SK-N-SH treated with all-trans-retinoic acid at 6 μM for 48 hours (cell line): Measurements from ENCODE around the gene CLEC20A.

Experiments used
- ATAC-seq: fragments of 200-7000 bp; cut with Tn5 transposase; 3 replicates; pipeline ENCODE4 v1.9.1; 2020; ENCODE audit warnings: mild to moderate bottlenecking, moderate library complexity
- ARNTL ChIP-seq: fragments of 450-650 bp; formaldehyde crosslinking; IDR thresholded peaks from 2 replicates; pipeline ENCODE4 v1.5.0; 2020; ENCODE audit warnings: low read depth, mild to moderate bottlenecking, moderate library complexity, borderline replicate concordance
- BACH2 ChIP-seq: fragments of 250-450 bp; sonication (Bioruptor Pico); IDR thresholded peaks from 2 replicates; pipeline ENCODE4 v1.9.0; 2021; ENCODE audit warnings: mild to moderate bottlenecking, borderline replicate concordance
- CSDC2 ChIP-seq: fragments of 250-450 bp; sonication (Bioruptor Pico); IDR thresholded peaks from 2 replicates; pipeline ENCODE4 v1.5.0; 2020; ENCODE audit warnings: mild to moderate bottlenecking, moderate library complexity
- ESRRG ChIP-seq: fragments of 250-450 bp; sonication (Bioruptor Pico); IDR thresholded peaks from 2 replicates; pipeline ENCODE4 v1.6.1; 2021; ENCODE audit warnings: mild to moderate bottlenecking
- GLIS3 ChIP-seq: fragments of 250-450 bp; sonication (Bioruptor Pico); IDR thresholded peaks from 2 replicates; pipeline ENCODE4 v1.5.0; 2020; ENCODE audit warnings: mild to moderate bottlenecking, moderate library complexity
- ISL1 ChIP-seq: fragments of 250-450 bp; sonication (Bioruptor Pico); IDR thresholded peaks from 2 replicates; pipeline ENCODE4 v2.1.2; 2022; ENCODE audit warnings: mild to moderate bottlenecking, moderate library complexity
- OSR1 ChIP-seq: fragments of 250-450 bp; sonication (Bioruptor Pico); IDR thresholded peaks from 2 replicates; pipeline ENCODE4 v1.8.0; 2022; ENCODE audit warnings: moderate library complexity, mild to moderate bottlenecking, inconsistent platforms
- PPARA ChIP-seq: fragments of 250-450 bp; sonication (Bioruptor Pico); IDR thresholded peaks from 2 replicates; pipeline ENCODE4 v1.5.0; 2020; ENCODE audit warnings: mild to moderate bottlenecking, borderline replicate concordance
- RARB ChIP-seq: fragments of 250-450 bp; sonication (Bioruptor Pico); IDR thresholded peaks from 2 replicates; pipeline ENCODE4 v1.8.0; 2021; ENCODE audit warnings: mild to moderate bottlenecking, moderate library complexity
- SNAI2 ChIP-seq: fragments of 250-450 bp; sonication (Bioruptor Pico); IDR thresholded peaks from 2 replicates; pipeline ENCODE4 v1.5.0; 2020; ENCODE audit warnings: mild to moderate bottlenecking, moderate library complexity
- TCF4 ChIP-seq: fragments of 250-450 bp; sonication (Bioruptor Pico); IDR thresholded peaks from 2 replicates; pipeline ENCODE4 v1.8.0; 2021; ENCODE audit warnings: mild to moderate bottlenecking, moderate library complexity, borderline replicate concordance
- TOX ChIP-seq: fragments of 250-450 bp; sonication (Bioruptor Pico); IDR thresholded peaks from 2 replicates; pipeline ENCODE4 v1.8.0; 2021; ENCODE audit warnings: mild to moderate bottlenecking, moderate library complexity, borderline replicate concordance
- TSHZ2 ChIP-seq: fragments of 250-450 bp; sonication (Bioruptor Pico); IDR thresholded peaks from 2 replicates; pipeline ENCODE4 v1.5.0; 2020; ENCODE audit warnings: mild to moderate bottlenecking, moderate library complexity
- ZC3H10 ChIP-seq: fragments of 250-450 bp; sonication (Bioruptor Pico); IDR thresholded peaks from 2 replicates; pipeline ENCODE4 v1.5.1; 2021; ENCODE audit warnings: mild to moderate bottlenecking, moderate library complexity
- ZFP3 ChIP-seq: fragments of 250-450 bp; sonication (Bioruptor Pico); IDR thresholded peaks from 2 replicates; pipeline ENCODE4 v1.5.0; 2020; ENCODE audit warnings: mild to moderate bottlenecking, moderate library complexity
- ZFP30 ChIP-seq: fragments of 450-650 bp; formaldehyde crosslinking; IDR thresholded peaks from 2 replicates; pipeline ENCODE4 v1.5.0; 2022; ENCODE audit warnings: mild to moderate bottlenecking, moderate library complexity
- ZNF565 ChIP-seq: fragments of 450-650 bp; formaldehyde crosslinking; conservative IDR thresholded peaks from 2 replicates; pipeline ENCODE4 v1.5.0; 2020; ENCODE audit warnings: low read depth, mild to moderate bottlenecking, moderate library complexity
- ZNF70 ChIP-seq: fragments of 450-650 bp; formaldehyde crosslinking; IDR thresholded peaks from 2 replicates; pipeline ENCODE4 v1.5.0; 2020; ENCODE audit warnings: mild to moderate bottlenecking, moderate library complexity
- ZNF8 ChIP-seq: fragments of 450-650 bp; formaldehyde crosslinking; IDR thresholded peaks from 2 replicates; pipeline ENCODE4 v1.5.0; 2020; ENCODE audit warnings: mild to moderate bottlenecking, moderate library complexity
- TF ChIP-seq, protein P1 (sequence below): fragments of 250-450 bp; sonication (Bioruptor Pico); IDR thresholded peaks from 2 replicates; pipeline ENCODE4 v1.5.1; 2021; ENCODE audit warnings: mild to moderate bottlenecking, moderate library complexity
- TF ChIP-seq, protein P2 (sequence below): fragments of 250-450 bp; sonication (Bioruptor Pico); IDR thresholded peaks from 2 replicates; pipeline ENCODE4 v1.5.1; 2020; ENCODE audit warnings: low read depth, mild to moderate bottlenecking, moderate library complexity
- TF ChIP-seq, protein P3 (sequence below): fragments of 250-450 bp; sonication (Bioruptor Pico); IDR thresholded peaks from 2 replicates; pipeline ENCODE4 v1.8.0; 2020; ENCODE audit warnings: mild to moderate bottlenecking, moderate library complexity, borderline replicate concordance

CLEC20A gene

GRCh38 chr1:178485541-178485981 lies 11.2 kb downstream of the CLEC20A start:
- TF ChIP-seq PPARA (CRISPR knock-in tag): no peak
- no peak for TF ChIP-seq RARB (CRISPR knock-in tag)
- no peak for TF ChIP-seq ZFP30 (CRISPR knock-in tag)
- TF ChIP-seq ZNF565 (CRISPR knock-in tag): no peak
- no peak for TF ChIP-seq GLIS3 (CRISPR knock-in tag)
- no peak for TF ChIP-seq ESRRG
- TF ChIP-seq, protein P1, sequence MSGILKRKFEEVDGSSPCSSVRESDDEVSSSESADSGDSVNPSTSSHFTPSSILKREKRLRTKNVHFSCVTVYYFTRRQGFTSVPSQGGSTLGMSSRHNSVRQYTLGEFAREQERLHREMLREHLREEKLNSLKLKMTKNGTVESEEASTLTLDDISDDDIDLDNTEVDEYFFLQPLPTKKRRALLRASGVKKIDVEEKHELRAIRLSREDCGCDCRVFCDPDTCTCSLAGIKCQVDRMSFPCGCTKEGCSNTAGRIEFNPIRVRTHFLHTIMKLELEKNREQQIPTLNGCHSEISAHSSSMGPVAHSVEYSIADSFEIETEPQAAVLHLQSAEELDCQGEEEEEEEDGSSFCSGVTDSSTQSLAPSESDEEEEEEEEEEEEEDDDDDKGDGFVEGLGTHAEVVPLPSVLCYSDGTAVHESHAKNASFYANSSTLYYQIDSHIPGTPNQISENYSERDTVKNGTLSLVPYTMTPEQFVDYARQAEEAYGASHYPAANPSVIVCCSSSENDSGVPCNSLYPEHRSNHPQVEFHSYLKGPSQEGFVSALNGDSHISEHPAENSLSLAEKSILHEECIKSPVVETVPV (CRISPR knock-in tag): no peak
- TF ChIP-seq BACH2 (CRISPR knock-in tag): no peak
- no peak for TF ChIP-seq TCF4 (CRISPR knock-in tag)
- ATAC-seq: no peak

- ATAC-seq: no peak
- no peak for TF ChIP-seq PPARA (CRISPR knock-in tag)
- TF ChIP-seq SNAI2 (CRISPR knock-in tag): no peak
- TF ChIP-seq TOX (CRISPR knock-in tag): no peak
- TF ChIP-seq ZFP30 (CRISPR knock-in tag): no peak
- TF ChIP-seq, protein P2, sequence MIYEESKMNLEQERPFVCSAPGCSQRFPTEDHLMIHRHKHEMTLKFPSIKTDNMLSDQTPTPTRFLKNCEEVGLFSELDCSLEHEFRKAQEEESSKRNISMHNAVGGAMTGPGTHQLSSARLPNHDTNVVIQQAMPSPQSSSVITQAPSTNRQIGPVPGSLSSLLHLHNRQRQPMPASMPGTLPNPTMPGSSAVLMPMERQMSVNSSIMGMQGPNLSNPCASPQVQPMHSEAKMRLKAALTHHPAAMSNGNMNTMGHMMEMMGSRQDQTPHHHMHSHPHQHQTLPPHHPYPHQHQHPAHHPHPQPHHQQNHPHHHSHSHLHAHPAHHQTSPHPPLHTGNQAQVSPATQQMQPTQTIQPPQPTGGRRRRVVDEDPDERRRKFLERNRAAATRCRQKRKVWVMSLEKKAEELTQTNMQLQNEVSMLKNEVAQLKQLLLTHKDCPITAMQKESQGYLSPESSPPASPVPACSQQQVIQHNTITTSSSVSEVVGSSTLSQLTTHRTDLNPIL (CRISPR knock-in tag): no peak
- TF ChIP-seq CSDC2: no peak
- no peak for TF ChIP-seq RARB (CRISPR knock-in tag)
- no peak for TF ChIP-seq ISL1
- no peak for TF ChIP-seq ZNF70 (CRISPR knock-in tag)
- no peak for TF ChIP-seq OSR1 (CRISPR knock-in tag)
- TF ChIP-seq ZC3H10 (CRISPR knock-in tag): no peak
- no peak for TF ChIP-seq ZNF8 (CRISPR knock-in tag)
- TF ChIP-seq ZNF565 (CRISPR knock-in tag): no peak
- TF ChIP-seq ZFP3 (CRISPR knock-in tag): no peak
- TF ChIP-seq TSHZ2 (CRISPR knock-in tag): no peak
- TF ChIP-seq TCF4 (CRISPR knock-in tag): no peak
- no peak for TF ChIP-seq BACH2 (CRISPR knock-in tag)
Measured at GRCh38 chr1:178484698-178485225, 12.0 kb downstream of the CLEC20A start.

- ATAC-seq: no peak
- TF ChIP-seq ZNF70 (CRISPR knock-in tag): no peak
- TF ChIP-seq ZFP30 (CRISPR knock-in tag): no peak
- TF ChIP-seq ESRRG: no peak
- no peak for TF ChIP-seq ZFP3 (CRISPR knock-in tag)
- no peak for TF ChIP-seq ZNF8 (CRISPR knock-in tag)
- TF ChIP-seq, protein P3, sequence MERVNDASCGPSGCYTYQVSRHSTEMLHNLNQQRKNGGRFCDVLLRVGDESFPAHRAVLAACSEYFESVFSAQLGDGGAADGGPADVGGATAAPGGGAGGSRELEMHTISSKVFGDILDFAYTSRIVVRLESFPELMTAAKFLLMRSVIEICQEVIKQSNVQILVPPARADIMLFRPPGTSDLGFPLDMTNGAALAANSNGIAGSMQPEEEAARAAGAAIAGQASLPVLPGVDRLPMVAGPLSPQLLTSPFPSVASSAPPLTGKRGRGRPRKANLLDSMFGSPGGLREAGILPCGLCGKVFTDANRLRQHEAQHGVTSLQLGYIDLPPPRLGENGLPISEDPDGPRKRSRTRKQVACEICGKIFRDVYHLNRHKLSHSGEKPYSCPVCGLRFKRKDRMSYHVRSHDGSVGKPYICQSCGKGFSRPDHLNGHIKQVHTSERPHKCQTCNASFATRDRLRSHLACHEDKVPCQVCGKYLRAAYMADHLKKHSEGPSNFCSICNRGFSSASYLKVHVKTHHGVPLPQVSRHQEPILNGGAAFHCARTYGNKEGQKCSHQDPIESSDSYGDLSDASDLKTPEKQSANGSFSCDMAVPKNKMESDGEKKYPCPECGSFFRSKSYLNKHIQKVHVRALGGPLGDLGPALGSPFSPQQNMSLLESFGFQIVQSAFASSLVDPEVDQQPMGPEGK: no peak
- no peak for TF ChIP-seq ARNTL (CRISPR knock-in tag)
- TF ChIP-seq ZC3H10 (CRISPR knock-in tag): no peak
- TF ChIP-seq GLIS3 (CRISPR knock-in tag): no peak
Measured at GRCh38 chr1:178483251-178483957, 13.4 kb downstream of the CLEC20A start.
